Mesodermal cell (in vitro differentiated cells): ENCODE data around the gene MGAT4D.
"Not testable (repeated sequence)": the region's sequence is repeated elsewhere in the genome, so short reads cannot be mapped to it uniquely, and the experiment has no call there.

Experiments used
- H3K27ac ChIP-seq: 2 replicates; pipeline ENCODE4 v1.7.0; 2013; ENCODE audit warnings: mild to moderate bottlenecking, low read depth, low read length, moderate library complexity; ENCODE audit not compliant: severe bottlenecking
- H3K36me3 ChIP-seq: 2 replicates; pipeline ENCODE4 v1.7.1; 2013; ENCODE audit warnings: mild to moderate bottlenecking, low read length, moderate library complexity; ENCODE audit not compliant: control insufficient read depth, insufficient read depth
- H3K4me1 ChIP-seq: one replicate; pipeline ENCODE4 v1.7.1; 2013; ENCODE audit warnings: mild to moderate bottlenecking, low read length; ENCODE audit not compliant: insufficient read depth, control insufficient read depth, poor library complexity, severe bottlenecking
- H3K4me3 ChIP-seq: 2 replicates; pipeline ENCODE4 v1.7.0; 2013; ENCODE audit warnings: low read length, control low read depth, mild to moderate bottlenecking; ENCODE audit not compliant: insufficient read depth, poor library complexity, severe bottlenecking; ENCODE audit errors: extremely low read depth
- H3K9me3 ChIP-seq: 2 replicates; pipeline ENCODE4 v1.7.1; 2013; ENCODE audit warnings: mild to moderate bottlenecking, low read length, moderate library complexity; ENCODE audit not compliant: control insufficient read depth
- WGBS, 2 experiments: methylation state at CpG; one replicate each; pipeline ENCODE4 v1.1.5; 2013; ENCODE audit warnings: missing lambda C conversion rate in 2 of 2; ENCODE audit not compliant: insufficient coverage in 2 of 2; 5-methylcytosine and 5-hydroxymethylcytosine counted together

The MGAT4D gene

DNA sequence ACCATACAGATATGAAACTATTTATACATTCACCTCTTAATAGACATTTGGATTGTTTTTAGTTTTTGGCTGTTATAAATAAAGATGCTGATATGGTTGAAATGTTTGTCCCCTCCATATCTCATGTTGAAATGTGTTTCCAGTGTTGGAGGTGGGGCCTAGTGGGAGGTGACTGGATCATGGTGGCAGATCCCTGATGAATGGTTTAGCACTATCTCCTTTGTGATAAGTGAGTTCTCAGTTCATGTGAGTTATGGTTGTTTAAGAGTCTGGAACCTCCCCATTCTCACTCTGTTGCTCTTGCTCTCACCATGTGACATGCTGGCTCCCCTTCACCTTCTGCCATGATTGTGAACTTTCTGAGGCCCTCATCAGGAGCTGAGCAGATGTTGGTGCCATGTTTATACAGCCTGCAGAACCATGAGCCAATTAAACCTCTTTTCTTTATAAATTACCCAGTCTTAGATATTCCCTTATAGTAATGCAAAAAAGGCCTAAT lies 58.4 kb downstream of the MGAT4D start:
- Histone ChIP-seq H3K27ac (no peak overlapping the region), H3K4me3 (no peak overlapping the region), H3K9me3 (no peaks in the 10 kb centered on the region), H3K4me1 (no peaks in the 10 kb centered on the region), H3K36me3 (no peaks in the 10 kb centered on the region)

DNA sequence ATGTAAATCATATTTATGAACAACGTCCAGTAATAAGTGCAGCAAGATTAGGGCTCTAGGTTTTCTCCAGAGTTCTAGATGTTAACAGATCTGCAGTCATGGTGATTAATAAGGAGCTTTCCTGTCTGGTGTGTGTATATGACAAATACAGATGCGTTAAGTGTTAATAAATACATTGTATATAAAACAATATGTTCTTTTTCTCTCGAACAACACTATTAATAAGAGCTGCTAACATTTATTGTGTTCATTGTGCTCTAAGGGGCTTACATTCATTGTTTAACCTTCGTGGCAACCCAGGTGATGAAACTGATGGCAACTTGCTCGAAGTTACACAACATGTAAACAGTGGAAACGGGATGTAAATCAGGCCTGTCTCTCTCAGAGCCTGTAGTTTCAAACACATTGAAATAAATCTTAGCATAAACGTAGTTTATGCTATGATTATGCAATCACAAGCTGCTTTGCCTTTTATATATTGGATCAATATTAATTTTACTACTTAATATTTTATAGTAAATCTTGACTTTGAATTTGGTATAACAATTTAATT lies 70.1 kb downstream of the MGAT4D start:
- H3K36me3 ChIP-seq, result no peaks in the 10 kb centered on the region
- 87 to 90% methylated on average over 3 to 4 of the region's 7 CpGs for WGBS, 2 experiments
- peak overlapping the region; percentile 61 for H3K4me3 ChIP-seq
- no peak overlapping the region for H3K27ac ChIP-seq
- no peaks in the 10 kb centered on the region for H3K4me1 ChIP-seq
- H3K9me3 ChIP-seq, result no peaks in the 10 kb centered on the region

DNA sequence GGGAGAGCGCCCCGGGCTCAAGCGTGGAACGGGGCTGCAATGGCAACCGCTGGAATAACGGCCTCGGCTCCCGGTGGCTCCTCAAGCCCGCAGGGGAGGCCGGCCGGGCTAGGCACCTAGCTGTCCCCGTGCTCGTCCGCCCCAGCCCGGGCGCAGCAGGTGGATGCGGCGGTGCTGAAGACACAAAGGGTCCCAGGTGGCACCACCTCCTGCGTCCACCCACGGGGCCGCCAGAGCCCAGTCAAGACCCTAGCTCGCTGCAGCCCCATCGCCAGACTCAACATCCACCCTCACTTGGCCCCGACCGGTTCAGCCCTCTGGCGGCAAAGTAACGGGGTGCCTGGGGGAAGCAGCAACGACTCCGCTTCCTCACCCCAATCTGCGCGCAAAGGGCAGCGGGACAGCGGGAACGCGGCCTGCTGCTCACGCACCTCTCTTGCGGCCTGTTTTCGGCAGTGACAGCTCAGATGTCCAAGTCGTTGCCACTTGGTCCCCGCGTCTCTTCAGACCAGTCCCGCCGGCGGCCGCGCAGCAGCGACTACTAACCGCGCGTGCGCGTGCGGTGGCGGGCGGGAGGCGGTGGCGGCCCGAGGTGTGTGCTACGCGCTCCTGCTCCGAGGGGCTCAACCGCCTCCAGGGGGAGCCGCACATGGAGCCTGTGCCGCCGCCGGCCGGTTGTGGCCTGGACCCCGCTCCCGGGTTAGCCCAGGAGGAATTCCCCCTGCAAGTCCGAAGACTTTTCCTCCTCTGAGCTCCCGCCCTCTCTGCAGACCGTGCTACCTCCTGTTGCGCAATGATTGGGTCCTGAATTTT lies 70.8 kb downstream of the MGAT4D start, which contains the start of gene CLGN:
TSS of gene CLGN (minus strand) at position 543 of the 813 bp plus-strand sequence. CDS start 14,570 bp downstream, outside the sequence.
- Histone ChIP-seq H3K4me3 (peak within 1 kb of the TSS; percentile 61), H3K27ac (peak within 1 kb of the TSS; percentile 43), H3K4me1 (no peaks in the 10 kb centered on the region), H3K36me3 (no peaks in the 10 kb centered on the region), H3K9me3 (no peaks in the 10 kb centered on the region)
- WGBS, 2 experiments, result 0 to 1% methylated on average over 36 to 56 of the region's 73 CpGs

DNA sequence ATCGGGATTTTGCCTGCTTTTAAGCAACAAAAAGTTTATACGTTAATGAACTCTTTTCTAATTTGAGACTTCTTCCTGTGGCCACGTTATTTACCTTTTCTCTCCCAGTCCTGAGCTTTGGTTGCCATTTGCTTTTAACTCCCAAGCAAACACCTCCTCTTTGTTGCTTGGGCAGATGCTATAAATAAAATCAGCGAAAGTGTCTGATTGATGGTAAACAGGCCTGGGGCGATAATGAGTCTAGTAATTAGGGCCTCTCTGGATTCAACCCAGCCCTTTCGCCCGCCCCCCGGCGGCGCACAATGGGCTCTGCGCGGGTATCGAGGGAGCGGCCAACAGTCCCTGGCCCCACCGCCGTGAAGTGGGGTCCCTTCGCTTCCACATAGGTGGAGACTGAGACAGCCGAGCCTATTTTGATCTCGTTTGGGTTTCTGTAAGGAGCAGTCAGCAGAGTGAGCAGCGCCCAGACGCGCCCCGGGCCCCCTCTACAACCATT lies 71.4 kb downstream of the MGAT4D start:
- Histone ChIP-seq H3K27ac (peak overlapping the region; percentile 43), H3K4me1 (no peaks in the 10 kb centered on the region), H3K9me3 (no peaks in the 10 kb centered on the region), H3K4me3 (peak overlapping the region; percentile 61), H3K36me3 (no peaks in the 10 kb centered on the region)
- 8 to 27% methylated on average over 8 to 22 of the region's 23 CpGs for WGBS, 2 experiments

DNA sequence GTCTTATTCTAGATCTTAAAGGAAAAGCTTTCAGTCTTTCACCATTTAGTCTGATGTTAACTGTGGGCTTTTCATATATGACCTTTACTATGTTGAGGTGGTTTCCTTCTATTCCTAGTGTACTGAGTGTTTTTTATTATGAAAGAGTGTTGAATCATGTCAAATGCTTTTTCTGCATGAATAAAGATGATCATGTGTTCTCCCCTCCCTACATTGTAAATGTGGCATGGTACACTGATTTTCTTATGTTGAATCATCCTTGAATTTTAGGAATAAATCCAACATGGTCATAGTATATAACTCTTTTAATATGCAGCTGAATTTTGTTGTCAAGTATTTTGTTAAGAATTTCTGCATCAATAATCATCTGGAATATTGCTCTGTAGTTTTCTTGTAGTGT lies 75.0 kb downstream of the MGAT4D start:
- Histone ChIP-seq H3K36me3 (no peaks in the 10 kb centered on the region), H3K27ac (no peak overlapping the region), H3K4me1 (no peaks in the 10 kb centered on the region)

DNA sequence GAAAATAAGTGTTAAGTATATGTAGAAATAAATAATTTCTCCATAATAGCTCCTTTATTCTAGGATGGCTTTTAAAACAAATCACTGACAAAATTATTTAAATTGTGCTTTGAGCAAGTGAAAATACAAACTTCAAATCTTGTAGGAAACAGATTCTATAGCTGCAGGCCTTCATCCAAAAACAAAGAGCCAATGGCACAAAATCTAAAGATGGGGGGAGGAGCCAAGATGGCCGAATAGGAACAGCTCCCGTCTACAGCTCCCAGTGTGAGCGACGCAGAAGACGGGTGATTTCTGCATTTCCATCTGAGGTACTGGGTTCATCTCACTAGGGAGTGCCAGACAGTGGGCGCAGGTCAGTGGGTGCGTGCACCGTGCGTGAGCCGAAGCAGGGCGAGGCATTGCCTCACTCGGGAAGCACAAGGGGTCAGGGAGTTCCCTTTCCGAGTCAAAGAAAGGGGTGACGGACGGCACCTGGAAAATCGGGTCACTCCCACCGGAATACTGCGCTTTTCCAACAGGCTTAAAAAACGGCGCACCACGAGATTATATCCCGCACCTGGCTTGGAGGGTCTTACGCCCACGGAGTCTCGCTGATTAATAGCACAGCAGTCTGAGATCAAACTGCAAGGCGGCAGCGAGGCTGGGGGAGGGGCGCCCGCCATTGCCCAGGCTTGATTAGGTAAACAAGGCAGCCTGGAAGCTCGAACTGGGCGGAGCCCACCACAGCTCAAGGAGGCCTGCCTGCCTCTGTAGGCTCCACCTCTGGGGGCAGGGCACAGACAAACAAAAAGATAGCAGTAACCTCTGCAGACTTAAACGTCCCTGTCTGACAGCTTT lies 84.7 kb downstream of the MGAT4D start:
- not testable (repeated sequence) for H3K36me3 ChIP-seq, H3K27ac ChIP-seq, H3K9me3 ChIP-seq, H3K4me1 ChIP-seq, H3K4me3 ChIP-seq
- 93 to 100% methylated on average over 8 to 15 of the region's 32 CpGs for WGBS, 2 experiments

More for the DNA sequence above, 75.0 kb downstream of the MGAT4D start:
- no peak overlapping the region for H3K4me3 ChIP-seq
- no peaks in the 10 kb centered on the region for H3K9me3 ChIP-seq

DNA sequence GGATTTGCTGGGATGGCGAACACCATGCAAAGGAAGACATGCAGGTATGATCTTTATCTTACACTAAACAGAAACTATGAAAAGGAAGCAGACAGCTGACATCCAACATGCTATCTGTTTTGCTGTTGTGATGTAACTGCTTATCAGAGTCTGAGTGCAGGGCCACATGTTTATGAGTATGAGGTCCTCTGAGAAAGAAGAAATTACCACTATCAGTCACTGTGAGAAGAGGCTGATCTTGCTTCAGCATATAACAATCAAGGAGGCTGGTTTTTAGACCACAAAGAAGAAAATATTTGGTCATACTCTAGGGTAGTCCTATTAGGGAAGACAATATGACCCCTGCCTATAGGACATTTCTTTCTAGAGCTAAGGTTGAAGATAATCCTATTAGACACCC lies 89.1 kb downstream of the MGAT4D start:
- no CpG with 5 or more reads among the region's 1 CpG for WGBS, 2 experiments

DNA sequence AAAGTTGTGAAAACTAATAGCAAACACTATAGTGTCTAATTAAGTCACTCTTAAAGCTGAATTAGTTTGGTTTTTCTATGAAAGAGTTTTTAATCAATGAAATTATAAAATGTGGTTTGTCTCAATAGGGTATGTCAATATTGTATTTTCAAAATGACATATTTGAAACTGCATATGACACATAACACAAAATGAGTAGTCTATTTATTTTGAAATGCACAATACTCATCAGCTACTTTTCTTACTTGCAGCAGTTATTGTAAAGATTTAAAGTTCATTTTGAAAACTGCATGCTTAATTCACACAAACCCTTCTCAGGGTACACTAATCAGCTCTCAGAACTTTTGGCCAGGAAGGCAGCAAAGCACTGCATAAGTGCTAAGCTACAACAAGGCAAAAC lies 91.8 kb downstream of the MGAT4D start:
- H3K4me3 ChIP-seq, result no peak overlapping the region
- no peak overlapping the region for H3K27ac ChIP-seq
- H3K4me1 ChIP-seq, result no peaks in the 10 kb centered on the region
- no peaks in the 10 kb centered on the region for H3K36me3 ChIP-seq
- H3K9me3 ChIP-seq, result no peaks in the 10 kb centered on the region

More for the DNA sequence above, 89.1 kb downstream of the MGAT4D start:
- H3K9me3 ChIP-seq, result no peaks in the 10 kb centered on the region
- no peak overlapping the region for H3K4me3 ChIP-seq
- no peak overlapping the region for H3K27ac ChIP-seq
- H3K36me3 ChIP-seq, result no peaks in the 10 kb centered on the region
- no peaks in the 10 kb centered on the region for H3K4me1 ChIP-seq

DNA sequence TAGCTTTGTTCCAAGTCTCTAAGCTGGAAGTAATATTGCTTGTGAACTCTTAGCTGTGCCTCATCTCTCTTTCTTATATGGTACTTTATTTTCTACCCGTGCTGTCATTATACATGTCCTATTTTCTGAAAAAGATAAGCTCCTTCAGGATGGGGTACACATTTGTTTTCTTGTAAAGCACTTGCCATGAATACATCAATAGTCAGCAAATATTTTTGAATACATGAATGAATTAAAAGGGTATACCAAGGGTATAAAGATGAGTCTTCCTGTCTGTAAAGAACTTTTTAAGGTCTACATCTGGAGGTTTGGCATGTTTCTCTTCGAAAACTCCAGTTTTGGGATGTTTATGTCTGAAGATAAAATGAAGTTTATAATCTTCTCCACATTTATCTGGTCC lies 98.0 kb downstream of the MGAT4D start:
- no peak overlapping the region for H3K4me3 ChIP-seq
- no peak overlapping the region for H3K27ac ChIP-seq
- no CpG with 5 or more reads among the region's 2 CpGs for WGBS, 2 experiments
- H3K36me3 ChIP-seq, result no peaks in the 10 kb centered on the region
- no peaks in the 10 kb centered on the region for H3K9me3 ChIP-seq
- no peaks in the 10 kb centered on the region for H3K4me1 ChIP-seq

DNA sequence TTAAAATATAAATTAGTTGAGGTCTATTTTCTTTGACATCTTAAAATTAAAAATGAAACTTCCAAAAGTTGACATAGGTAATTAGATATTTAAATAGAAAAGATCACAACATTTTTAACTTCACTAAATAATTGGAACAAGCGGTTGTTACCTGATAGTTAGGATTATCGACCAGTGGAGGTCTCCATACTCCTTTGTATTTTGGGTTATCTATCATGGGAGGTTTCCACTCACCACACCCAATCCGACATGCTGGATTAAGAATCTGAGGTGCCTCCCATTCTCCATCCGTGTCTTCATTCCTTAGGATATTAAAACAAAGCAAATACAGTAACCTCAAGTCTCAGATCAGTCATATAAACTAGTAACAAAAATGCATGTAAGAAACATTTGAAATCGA lies 102.4 kb downstream of the MGAT4D start:
- Histone ChIP-seq H3K27ac (no peak overlapping the region), H3K36me3 (no peaks in the 10 kb centered on the region), H3K4me3 (no peak overlapping the region), H3K9me3 (no peaks in the 10 kb centered on the region), H3K4me1 (no peaks in the 10 kb centered on the region)
- 87% methylated on average over 3 of the region's 5 CpGs; no CpG with 5 or more reads in 1 of the 2 experiments for WGBS, 2 experiments
